ENCODE data around the gene RRAS2. TPM values are rescaled to one million over a fixed set of nuclear protein-coding genes. Genes with fewer than 3 reads are reported as not detected.

Gene RRAS2
- total RNA-seq, 2 donors from 2014 or later = 15.8 to 27.5 TPM

DNA sequence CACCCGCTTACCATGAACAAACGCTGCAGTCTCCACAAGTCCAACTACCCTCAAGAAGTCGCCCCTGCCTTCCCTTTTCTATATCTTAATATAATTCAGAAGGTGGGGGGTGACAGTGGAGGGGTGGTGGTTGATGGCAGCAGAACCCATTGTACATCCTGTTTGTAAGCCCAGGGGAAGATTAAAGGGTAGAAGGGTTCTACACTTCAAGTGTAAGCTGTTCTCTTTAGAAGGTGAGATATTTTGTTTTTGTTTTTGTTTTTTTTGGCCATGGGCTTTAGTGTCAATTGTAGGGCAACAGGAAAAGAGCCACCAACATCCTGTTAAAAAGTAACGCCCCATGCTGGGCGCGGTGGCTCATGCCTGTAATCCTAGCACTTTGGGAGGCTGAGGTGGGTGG lies 34.9 kb upstream of the RRAS2 start:
- Histone ChIP-seq H3K27me3 (no peaks in the 10 kb centered on the region), H3K27ac (no peak overlapping the region), H3K4me3 (no peak overlapping the region), H3K9me3 (no peaks in the 10 kb centered on the region), H3K36me3 (replicated peaks in 1 of 2; ENCODE audit: insufficient read depth in 1 of 2, low read depth in 2 of 2) (no peaks in the 10 kb centered on the region), H3K4me1 (peaks cover 6% of the 10 kb centered on the region)
- intact Hi-C loops (cut with DNase I) = no loop called here
- TF ChIP-seq CTCF (IDR thresholded peaks at IDR 0.05) (no peak), POLR2A (IDR thresholded peaks at IDR 0.05) (no peak)
- DNase-seq (no peak), ATAC-seq (no peak)
- WGBS, 2 donors = 90 to 92% methylated on average over 6 of the region's 6 CpGs

- Histone ChIP-seq H3K4me3 (no peak overlapping the region), H3K9me3 (no peaks in the 10 kb centered on the region), H3K36me3 (replicated peaks in 1 of 2; ENCODE audit: insufficient read depth in 1 of 2, low read depth in 2 of 2) (no peaks in the 10 kb centered on the region), H3K27ac (no peak overlapping the region), H3K27me3 (no peaks in the 10 kb centered on the region), H3K4me1 (peaks cover 6% of the 10 kb centered on the region)
- DNase-seq = no peak
- WGBS, 2 donors = 92 to 100% methylated on average over 5 of the region's 5 CpGs
- no peak for TF ChIP-seq POLR2A (IDR thresholded peaks at IDR 0.05)
- intact Hi-C loops (cut with DNase I) = no loop called here
- no peak for ATAC-seq
These were observed 34.1 kb upstream of the RRAS2 start for GRCh38 chr11:14393129-14393528.

DNA sequence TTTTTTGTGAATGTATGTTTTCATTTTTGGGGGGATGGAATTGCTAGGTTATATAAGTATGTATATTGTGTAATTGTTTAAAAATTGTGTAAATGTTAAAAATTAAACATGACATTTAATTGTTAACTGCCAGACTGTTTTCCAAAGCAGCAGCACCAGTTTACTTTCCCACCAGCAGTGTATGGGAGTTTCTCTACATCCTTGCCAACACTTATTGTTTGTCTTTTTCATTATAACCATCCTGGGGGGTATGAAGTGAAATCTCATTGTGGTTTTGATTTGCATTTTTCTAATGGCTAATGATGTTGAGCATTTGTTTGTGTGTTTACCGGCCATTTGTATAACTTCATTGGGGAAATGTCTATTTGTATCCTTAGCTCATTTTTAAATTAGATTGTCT lies 31.7 kb upstream of the RRAS2 start:
- no peak for DNase-seq

GRCh38 chr11:14388352-14388751 lies 29.4 kb upstream of the RRAS2 start:
- WGBS, 2 donors = 41 to 52% methylated on average over 4 of the region's 4 CpGs
- H3K9me3 ChIP-seq = no peaks in the 10 kb centered on the region
- no peak overlapping the region for H3K27ac ChIP-seq
- H3K36me3 ChIP-seq (replicated peaks in 1 of 2; ENCODE audit: insufficient read depth in 1 of 2, low read depth in 2 of 2) = no peaks in the 10 kb centered on the region
- DNase-seq (no peak), ATAC-seq (no peak)
- no peaks in the 10 kb centered on the region for H3K27me3 ChIP-seq
- H3K4me3 ChIP-seq = no peak overlapping the region
- TF ChIP-seq CTCF (IDR thresholded peaks at IDR 0.05) (no peak), POLR2A (IDR thresholded peaks at IDR 0.05) (no peak)
- H3K4me1 ChIP-seq = peaks cover 6% of the 10 kb centered on the region
- intact Hi-C loops (cut with DNase I) = no loop called here

More for the DNA sequence above, 31.7 kb upstream of the RRAS2 start:
- Histone ChIP-seq H3K4me1 (peaks cover 6% of the 10 kb centered on the region), H3K36me3 (replicated peaks in 1 of 2; ENCODE audit: insufficient read depth in 1 of 2, low read depth in 2 of 2) (no peaks in the 10 kb centered on the region), H3K27me3 (no peaks in the 10 kb centered on the region), H3K27ac (no peak overlapping the region), H3K9me3 (no peaks in the 10 kb centered on the region), H3K4me3 (no peak overlapping the region)
- intact Hi-C loops (cut with DNase I) = no loop called here
- ATAC-seq = no peak
- 70 to 77% methylated on average over 1 of the region's 1 CpG for WGBS, 2 donors
- no peak for TF ChIP-seq CTCF (IDR thresholded peaks at IDR 0.05)
- no peak for TF ChIP-seq POLR2A (IDR thresholded peaks at IDR 0.05)

DNA sequence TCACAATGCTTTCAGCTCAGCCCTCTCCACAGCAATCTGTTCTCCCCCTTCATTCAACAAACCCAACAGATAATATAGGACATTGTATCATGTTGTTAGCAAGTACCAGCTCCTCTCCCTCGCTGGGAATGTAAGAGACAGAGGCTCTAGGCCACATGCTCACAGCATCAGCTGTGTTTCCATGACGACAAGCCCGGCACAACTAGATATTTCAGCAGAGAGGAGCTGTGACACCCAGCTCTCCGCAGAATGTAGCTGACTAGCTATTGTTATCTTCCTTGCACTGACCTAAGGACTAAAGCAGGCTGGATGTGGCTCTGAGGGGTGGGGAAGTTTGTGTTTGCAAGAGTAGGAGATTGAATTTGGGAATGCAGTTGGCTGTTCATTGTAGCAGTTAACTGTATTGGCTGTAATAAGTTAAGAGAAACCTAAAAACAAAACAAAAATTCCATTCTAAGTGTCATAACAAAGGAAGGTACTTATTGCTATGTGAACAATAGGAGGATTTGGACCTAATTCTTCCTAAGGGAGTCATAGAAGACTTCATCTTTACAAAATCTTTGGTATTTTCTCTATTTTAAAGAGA lies 28.0 kb upstream of the RRAS2 start:
- Histone ChIP-seq H3K27ac (no peak overlapping the region), H3K9me3 (no peaks in the 10 kb centered on the region), H3K36me3 (replicated peaks in 1 of 2; ENCODE audit: insufficient read depth in 1 of 2, low read depth in 2 of 2) (no peaks in the 10 kb centered on the region), H3K27me3 (no peaks in the 10 kb centered on the region), H3K4me1 (peaks cover 6% of the 10 kb centered on the region), H3K4me3 (no peak overlapping the region)
- no peak for DNase-seq
- WGBS, 2 donors = 66 to 67% methylated on average over 4 of the region's 4 CpGs
- no peak for ATAC-seq
- intact Hi-C loops (cut with DNase I) = no loop called here
- TF ChIP-seq POLR2A (IDR thresholded peaks at IDR 0.05) = no peak
- no peak for TF ChIP-seq CTCF (IDR thresholded peaks at IDR 0.05)
